GM18507 (cell line): ENCODE data around the gene CCDC7.
"Not testable (repeated sequence)": the region's sequence is repeated elsewhere in the genome, so short reads cannot be mapped to it uniquely, and the experiment has no call there.

Source experiments
- DNase-seq: peaks from one replicate; pipeline ENCODE4 v3.0.0; 2011; ENCODE audit warnings: low read depth; ENCODE audit not compliant: insufficient read length; ENCODE audit errors: extremely low spot score
- FAIRE-seq: peaks from 2 replicates; lab custom pipeline; 2011; peaks lifted over from hg19 to GRCh38; lab: Jason Lieb, UNC

Gene CCDC7

GRCh38 chr10:32538256-32538655, 92.3 kb downstream of the CCDC7 start:
- DNase-seq (no peak), FAIRE-seq (no peak)

GRCh38 chr10:32540691-32541470, 94.9 kb downstream of the CCDC7 start:
- no peak for FAIRE-seq
- DNase-seq = no peak

GRCh38 chr10:32548208-32548607, 102.3 kb downstream of the CCDC7 start:
- DNase-seq (no peak), FAIRE-seq (no peak)

GRCh38 chr10:32556783-32557395, 110.9 kb downstream of the CCDC7 start:
- DNase-seq (no peak), FAIRE-seq (no peak)

- not testable (repeated sequence) for DNase-seq, FAIRE-seq
These were observed 116.8 kb downstream of the CCDC7 start for GRCh38 chr10:32562695-32563094.

- DNase-seq (no peak), FAIRE-seq (no peak)
These were observed 131.5 kb downstream of the CCDC7 start for GRCh38 chr10:32577448-32577847.

- DNase-seq (no peak), FAIRE-seq (no peak)
These were observed 137.0 kb downstream of the CCDC7 start for GRCh38 chr10:32582946-32583345.

GRCh38 chr10:32598022-32598421, 152.1 kb downstream of the CCDC7 start:
- FAIRE-seq, DNase-seq: not testable (repeated sequence)

GRCh38 chr10:32600317-32600716, 154.4 kb downstream of the CCDC7 start:
- no peak for FAIRE-seq
- no peak for DNase-seq

- DNase-seq, FAIRE-seq: not testable (repeated sequence)
These were observed 155.6 kb downstream of the CCDC7 start for GRCh38 chr10:32601562-32601961.

- no peak for DNase-seq
- FAIRE-seq = no peak
These were observed 159.8 kb downstream of the CCDC7 start for GRCh38 chr10:32605787-32606186.

GRCh38 chr10:32610543-32610942, 164.6 kb downstream of the CCDC7 start:
- FAIRE-seq = not testable (repeated sequence)

GRCh38 chr10:32616438-32616837, 170.5 kb downstream of the CCDC7 start:
- no peak for FAIRE-seq
- DNase-seq = no peak

More at GRCh38 chr10:32610543-32610942, 164.6 kb downstream of the CCDC7 start:
- DNase-seq = not testable (repeated sequence)

- DNase-seq (no peak), FAIRE-seq (peak; percentile 12)
These were observed 172.5 kb downstream of the CCDC7 start for GRCh38 chr10:32618482-32618881.

GRCh38 chr10:32621969-32622368, 176.0 kb downstream of the CCDC7 start:
- no peak for FAIRE-seq
- DNase-seq = no peak

- FAIRE-seq (no peak), DNase-seq (no peak)
These were observed 176.5 kb downstream of the CCDC7 start for GRCh38 chr10:32622409-32622808.

GRCh38 chr10:32627183-32627582, 181.2 kb downstream of the CCDC7 start:
- DNase-seq (no peak), FAIRE-seq (no peak)

- FAIRE-seq = no peak
- DNase-seq = no peak
These were observed 184.0 kb downstream of the CCDC7 start for GRCh38 chr10:32629910-32630309.

GRCh38 chr10:32646535-32646934, 200.6 kb downstream of the CCDC7 start:
- no peak for DNase-seq
- FAIRE-seq = no peak

- FAIRE-seq = no peak
- DNase-seq = peak; percentile 0
These were observed 204.3 kb downstream of the CCDC7 start for GRCh38 chr10:32650246-32650655.

- not testable (repeated sequence) for FAIRE-seq, DNase-seq
These were observed 211.5 kb downstream of the CCDC7 start for GRCh38 chr10:32657430-32657829.
